Measurements from ENCODE around the gene TGFBR3L. TPM values are rescaled to one million over a fixed set of nuclear protein-coding genes. Genes with fewer than 3 reads are reported as not detected.
"Not testable (repeated sequence)": the region's sequence is repeated elsewhere in the genome, so short reads cannot be mapped to it uniquely, and the experiment has no call there.

TGFBR3L gene
- total RNA-seq, 1 donor from 2014 or later: 1.2 TPM

- Mint-ChIP-seq H3K27ac (peak overlapping the region; percentile 34), H3K36me3 (no peaks in the 10 kb centered on the region), H3K4me3 (no peak overlapping the region), H3K27me3 (ENCODE audit: low read depth) (no peaks in the 10 kb centered on the region), H3K9me3 (no peaks in the 10 kb centered on the region), H3K4me1 (peaks cover 2% of the 10 kb centered on the region)
- no peak for DNase-seq (ENCODE audit: low spot score in 2 of 2, unreplicated experiment in 2 of 2)
- no peak for TF ChIP-seq CTCF (IDR thresholded peaks at IDR 0.05; ENCODE audit: unreplicated experiment)
Measured at GRCh38 chr19:7953060-7953459, 38.4 kb downstream of the TGFBR3L start.

GRCh38 chr19:7953576-7953975 is 38.9 kb downstream of the TGFBR3L start:
- TF ChIP-seq CTCF (IDR thresholded peaks at IDR 0.05; ENCODE audit: unreplicated experiment): no peak
- H3K27ac Mint-ChIP-seq: no peak overlapping the region
- H3K36me3 Mint-ChIP-seq: peaks cover 2% of the 10 kb centered on the region
- DNase-seq (ENCODE audit: low spot score in 2 of 2, unreplicated experiment in 2 of 2): no peak
- H3K4me1 Mint-ChIP-seq: peaks cover 2% of the 10 kb centered on the region
- H3K9me3 Mint-ChIP-seq: no peaks in the 10 kb centered on the region
- no peak overlapping the region for H3K4me3 Mint-ChIP-seq
- H3K27me3 Mint-ChIP-seq (ENCODE audit: low read depth): no peaks in the 10 kb centered on the region

GRCh38 chr19:7955696-7956095 is 41.1 kb downstream of the TGFBR3L start:
- no peak overlapping the region for H3K4me3 Mint-ChIP-seq

GRCh38 chr19:7959211-7959610 is 44.6 kb downstream of the TGFBR3L start:
- no peaks in the 10 kb centered on the region for H3K27me3 Mint-ChIP-seq (ENCODE audit: low read depth)
- H3K9me3 Mint-ChIP-seq: no peaks in the 10 kb centered on the region
- H3K27ac Mint-ChIP-seq: no peak overlapping the region
- no peak overlapping the region for H3K4me3 Mint-ChIP-seq
- no peak for DNase-seq (ENCODE audit: low spot score in 2 of 2, unreplicated experiment in 2 of 2)
- no peaks in the 10 kb centered on the region for H3K4me1 Mint-ChIP-seq
- TF ChIP-seq CTCF (IDR thresholded peaks at IDR 0.05; ENCODE audit: unreplicated experiment): no peak
- peaks cover 11% of the 10 kb centered on the region for H3K36me3 Mint-ChIP-seq

More at GRCh38 chr19:7955696-7956095, 41.1 kb downstream of the TGFBR3L start:
- H3K9me3 Mint-ChIP-seq: no peaks in the 10 kb centered on the region
- no peak overlapping the region for H3K27ac Mint-ChIP-seq
- H3K27me3 Mint-ChIP-seq (ENCODE audit: low read depth): no peaks in the 10 kb centered on the region
- peaks cover 2% of the 10 kb centered on the region for H3K4me1 Mint-ChIP-seq
- peaks cover 4% of the 10 kb centered on the region for H3K36me3 Mint-ChIP-seq
- DNase-seq (ENCODE audit: low spot score in 2 of 2, unreplicated experiment in 2 of 2): no peak
- TF ChIP-seq CTCF (IDR thresholded peaks at IDR 0.05; ENCODE audit: unreplicated experiment): no peak

GRCh38 chr19:7961082-7961481 is 46.5 kb downstream of the TGFBR3L start:
- not testable (repeated sequence) for H3K4me3 Mint-ChIP-seq; H3K27me3 Mint-ChIP-seq (ENCODE audit: low read depth); H3K9me3 Mint-ChIP-seq; H3K27ac Mint-ChIP-seq; H3K4me1 Mint-ChIP-seq; DNase-seq (ENCODE audit: low spot score in 2 of 2, unreplicated experiment in 2 of 2)
- H3K36me3 Mint-ChIP-seq: peaks cover 16% of the 10 kb centered on the region

GRCh38 chr19:7961920-7962626 is 47.4 kb downstream of the TGFBR3L start:
- TF ChIP-seq CTCF (IDR thresholded peaks at IDR 0.05; ENCODE audit: unreplicated experiment): no peak
- Mint-ChIP-seq H3K27ac (no peak overlapping the region), H3K27me3 (ENCODE audit: low read depth) (no peaks in the 10 kb centered on the region), H3K9me3 (no peaks in the 10 kb centered on the region), H3K4me3 (no peak overlapping the region), H3K4me1 (peaks cover 5% of the 10 kb centered on the region), H3K36me3 (peaks cover 19% of the 10 kb centered on the region)
- DNase-seq (ENCODE audit: low spot score in 2 of 2, unreplicated experiment in 2 of 2): no peak

Data from mesothelial cell of epicardium (in vitro differentiated cells).